PC-3 (cell line): ENCODE data around the gene NANOGP8. TPM values are rescaled to one million over a fixed set of nuclear protein-coding genes. Genes with fewer than 3 reads are reported as not detected.

Source experiments
- ATAC-seq: fragments of 200-7000 bp; cut with Tn5 transposase; 2 replicates; pipeline ENCODE4 v1.9.1; 2020; ENCODE audit warnings: mild to moderate bottlenecking, moderate library complexity
- BruUV-seq: library from RNA; stranded (reverse); fragments of 400-500 nt; replicated peaks from 2 replicates; lab custom pipeline; 2021; lab: Mats Ljungman, UMichigan
- CTCF ChIA-PET: fragments of 300-600 bp; sonication (Branson Sonifier 250); formaldehyde crosslinking; loops from one replicate; lab custom pipeline; 2022; ENCODE audit warnings: antibody characterized with exemption; lab: Charles Lee
- POLR2A ChIA-PET: fragments of 300-600 bp; sonication (Branson Sonifier 250); formaldehyde crosslinking; loops from one replicate; lab custom pipeline; 2022; ENCODE audit warnings: antibody characterized with exemption; ENCODE audit not compliant: unreplicated experiment; lab: Charles Lee
- DNase-seq: peaks from one replicate; pipeline ENCODE4 v3.0.0-alpha.2; 2015
- H2AFZ ChIP-seq: fragments of 300-600 bp; sonication (generic); 2 replicates; pipeline ENCODE4 v1.6.0; 2016; ENCODE audit warnings: antibody characterized with exemption, low read length
- H3F3A ChIP-seq: fragments of 300-600 bp; sonication (generic); one replicate; pipeline ENCODE4 v1.6.0; 2017; ENCODE audit warnings: antibody characterized with exemption, low read length, control low read depth, mild to moderate bottlenecking; ENCODE audit not compliant: unreplicated experiment
- H3K27ac ChIP-seq: fragments of 300-600 bp; sonication (generic); 2 replicates; pipeline ENCODE4 v1.5.1; 2016; ENCODE audit warnings: mild to moderate bottlenecking, low read length
- H3K27me3 ChIP-seq: fragments of 300-600 bp; sonication (generic); 2 replicates; pipeline ENCODE4 v1.6.1; 2016; ENCODE audit warnings: low read length, mixed read lengths
- H3K36me3 ChIP-seq: fragments of 300-600 bp; sonication (generic); 2 replicates; pipeline ENCODE4 v1.6.1; 2016; ENCODE audit warnings: low read depth, mixed run types, low read length, mixed read lengths
- H3K4me1 ChIP-seq: fragments of 300-600 bp; sonication (generic); 2 replicates; pipeline ENCODE4 v1.5.1; 2016; ENCODE audit warnings: low read length; ENCODE audit not compliant: insufficient read depth
- H3K4me2 ChIP-seq: fragments of 300-600 bp; sonication (generic); 2 replicates; pipeline ENCODE4 v1.6.0; 2016; ENCODE audit warnings: low read length
- H3K4me3 ChIP-seq: fragments of 300-600 bp; sonication (generic); 2 replicates; pipeline ENCODE4 v1.5.1; 2016; ENCODE audit warnings: mild to moderate bottlenecking, low read length, mixed read lengths
- H3K79me2 ChIP-seq: fragments of 300-600 bp; sonication (generic); 2 replicates; pipeline ENCODE4 v1.6.1; 2017; ENCODE audit warnings: low read length, mixed read lengths
- H3K9ac ChIP-seq: fragments of 300-600 bp; sonication (generic); 2 replicates; pipeline ENCODE4 v1.6.0; 2016; ENCODE audit warnings: mild to moderate bottlenecking, low read length
- H3K9me2 ChIP-seq: fragments of 300-600 bp; sonication (generic); replicated peaks from 2 replicates; pipeline ENCODE4 v1.6.1; 2016; ENCODE audit warnings: mixed run types, low read length, mixed read lengths
- H3K9me3 ChIP-seq: fragments of 300-600 bp; sonication (generic); 2 replicates; pipeline ENCODE4 v1.6.1; 2016; ENCODE audit warnings: low read length, mixed read lengths
- H4K20me1 ChIP-seq: fragments of 300-600 bp; sonication (generic); 2 replicates; pipeline ENCODE4 v1.6.1; 2016; ENCODE audit warnings: low read length, mixed read lengths
- CTCF ChIP-seq: fragments of 300-600 bp; sonication (generic); conservative IDR thresholded peaks from 2 replicates; pipeline ENCODE4 v1.5.1; 2017; ENCODE audit warnings: antibody characterized with exemption, low read depth, mild to moderate bottlenecking, low read length
- EZH2 ChIP-seq: fragments of 300-600 bp; sonication (generic); IDR thresholded peaks from one replicate; pipeline ENCODE4 v1.6.1; 2017; ENCODE audit warnings: antibody characterized with exemption, mild to moderate bottlenecking, low read length; ENCODE audit not compliant: unreplicated experiment
- EZH2phosphoT487 ChIP-seq: fragments of 300-600 bp; sonication (generic); IDR thresholded peaks from 2 replicates; pipeline ENCODE4 v1.6.1; 2018; ENCODE audit warnings: mild to moderate bottlenecking, antibody characterized with exemption, low read length, borderline replicate concordance
- intact Hi-C: fragments of 100-400 bp; cut with micrococcal nuclease; formaldehyde crosslinking; loops from 2 replicates; pipeline ENCODE4 v1.9.0; 2023
- total RNA-seq: library from RNA; depleted of rRNA; stranded (reverse); fragments of >200 nt; gene quantifications from 2 replicates; pipeline ENCODE4 v1.2.3, GENCODE V29; 2014

NANOGP8 gene
- total RNA-seq, 1 experiment from 2014 or later: not detected

DNA sequence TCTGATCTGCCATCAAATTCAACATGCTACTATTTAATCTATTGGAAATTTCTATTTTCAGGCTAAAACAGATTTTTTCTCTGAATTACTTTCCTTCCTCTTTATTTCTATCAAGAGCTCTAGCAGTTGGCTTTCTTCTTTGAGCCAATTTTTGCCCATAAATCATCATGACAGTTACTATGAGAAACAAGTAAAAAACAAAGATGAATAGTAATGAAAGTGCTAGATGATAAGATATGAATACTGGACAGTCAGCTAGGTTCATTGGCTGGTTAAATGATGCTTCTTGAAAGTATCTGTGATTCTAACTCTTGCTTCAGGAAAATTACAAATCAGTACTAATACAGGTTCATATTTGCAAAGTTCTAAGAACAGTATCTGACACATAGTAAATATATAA is 38.6 kb upstream of the NANOGP8 start:
- ChIA-PET POLR2A (no interaction called here), CTCF (no interaction called here)
- Histone ChIP-seq H3K9me2 (no peaks in the 10 kb centered on the region), H3K27ac (no peak overlapping the region), H3K36me3 (no peaks in the 10 kb centered on the region), H3K4me3 (no peak overlapping the region), H4K20me1 (no peaks in the 10 kb centered on the region), H3K4me1 (no peaks in the 10 kb centered on the region), H2AFZ (no peak overlapping the region), H3K79me2 (no peaks in the 10 kb centered on the region), H3K9me3 (no peaks in the 10 kb centered on the region), H3K27me3 (no peaks in the 10 kb centered on the region), H3K9ac (no peak overlapping the region), H3K4me2 (no peak overlapping the region), H3F3A (no peaks in the 10 kb centered on the region)
- ATAC-seq (no peak), DNase-seq (no peak)
- intact Hi-C loops: no loop called here
- TF ChIP-seq EZH2 (no peak), EZH2phosphoT487 (no peak), CTCF (no peak)
- no TSS peak for BruUV-seq

- H3K79me2 ChIP-seq: no peaks in the 10 kb centered on the region
- ATAC-seq: no peak
- no peaks in the 10 kb centered on the region for H3K36me3 ChIP-seq
- no peaks in the 10 kb centered on the region for H3K9me2 ChIP-seq
- POLR2A ChIA-PET: no interaction called here
- CTCF ChIA-PET: no interaction called here
- H3K9ac ChIP-seq: no peak overlapping the region
- H4K20me1 ChIP-seq: no peaks in the 10 kb centered on the region
- DNase-seq: no peak
- H2AFZ ChIP-seq: no peak overlapping the region
- H3K27ac ChIP-seq: no peak overlapping the region
- no peaks in the 10 kb centered on the region for H3F3A ChIP-seq
- H3K9me3 ChIP-seq: no peaks in the 10 kb centered on the region
- H3K4me2 ChIP-seq: no peak overlapping the region
- H3K4me3 ChIP-seq: no peak overlapping the region
- TF ChIP-seq EZH2 (no peak), EZH2phosphoT487 (no peak), CTCF (no peak)
- H3K4me1 ChIP-seq: no peaks in the 10 kb centered on the region
- intact Hi-C loops: no loop called here
- no peaks in the 10 kb centered on the region for H3K27me3 ChIP-seq
- no TSS peak for BruUV-seq
Observed at GRCh38 chr15:35121611-35122359, 36.7 kb upstream of the NANOGP8 start.

DNA sequence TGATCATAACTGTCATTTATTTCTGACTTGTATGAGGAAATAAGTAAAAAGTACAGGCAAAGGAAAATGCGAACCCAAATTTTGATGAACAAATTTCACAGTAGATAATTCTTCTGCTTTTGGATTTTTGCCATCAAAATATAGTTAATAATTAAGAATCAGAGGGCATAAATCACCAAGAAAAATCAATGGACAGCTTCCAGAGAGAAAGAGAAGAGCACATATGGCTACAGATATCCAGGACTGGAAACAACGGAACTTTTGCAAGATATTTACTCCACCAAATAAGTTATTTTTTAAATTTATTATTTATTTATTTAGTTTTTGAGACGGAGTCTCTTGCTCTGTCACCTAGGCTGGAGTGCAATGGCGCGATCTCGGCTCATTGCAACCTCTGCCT is 35.1 kb upstream of the NANOGP8 start:
- BruUV-seq: no TSS peak

More for the DNA sequence above, 35.1 kb upstream of the NANOGP8 start:
- TF ChIP-seq EZH2 (no peak), CTCF (no peak), EZH2phosphoT487 (no peak)
- Histone ChIP-seq H3K4me1 (no peaks in the 10 kb centered on the region), H3K79me2 (no peaks in the 10 kb centered on the region), H3K27me3 (no peaks in the 10 kb centered on the region), H2AFZ (no peak overlapping the region), H3K4me2 (no peak overlapping the region), H3K4me3 (no peak overlapping the region), H3K27ac (no peak overlapping the region), H3F3A (no peaks in the 10 kb centered on the region), H4K20me1 (no peaks in the 10 kb centered on the region), H3K9me3 (no peaks in the 10 kb centered on the region), H3K36me3 (no peaks in the 10 kb centered on the region), H3K9me2 (no peaks in the 10 kb centered on the region), H3K9ac (no peak overlapping the region)
- ATAC-seq (no peak), DNase-seq (no peak)
- POLR2A ChIA-PET: no interaction called here
- intact Hi-C loops: no loop called here
- CTCF ChIA-PET: no interaction called here
